Transverse colon (tissue), 4 donors: ENCODE measurements around the gene GPR108.

Experiments used
- CTCF ChIP-seq, 5 experiments: fragments of 200-600 bp in 3 of 5; fragments of 450-650 bp in 2 of 5; sonication (generic) in 3 of 5; IDR thresholded peaks; 1 replicate in 2 of 5; 2 replicates in 3 of 5; pipeline ENCODE4 v1.5.1; 2016 to 2017; ENCODE audit warnings: antibody characterized with exemption in 5 of 5, inconsistent platforms in 3 of 5, mild to moderate bottlenecking in 2 of 5, moderate library complexity in 1 of 5
- EP300 ChIP-seq: sonication (generic); formaldehyde crosslinking; IDR thresholded peaks from one replicate; pipeline ENCODE4 v1.6.1; 2017; ENCODE audit warnings: antibody characterized with exemption, low read depth
- POLR2A ChIP-seq: fragments of 450-650 bp; IDR thresholded peaks from one replicate; pipeline ENCODE4 v1.6.1; 2016; ENCODE audit warnings: antibody characterized with exemption, mild to moderate bottlenecking, moderate library complexity
- POLR2AphosphoS5 ChIP-seq, 3 donors: sonication (generic); formaldehyde crosslinking; IDR thresholded peaks; one replicate each; pipeline ENCODE4 v1.6.1; 2016; ENCODE audit warnings: antibody characterized with exemption in 3 of 3

- TF ChIP-seq CTCF (IDR thresholded peaks at IDR 0.05) (no peak), POLR2A (peak; percentile 20), EP300 (no peak), POLR2AphosphoS5 (IDR thresholded peaks at IDR 0.05) (peak in 1 of 3 donors; percentile 16)
Observed at GRCh38 chr19:6720369-6721137, 16.8 kb downstream of the GPR108 start, which contains the start of gene C3.
